AG04449 (cell line): ENCODE measurements around the gene ENOX1.

ENCODE experiments used
- CTCF ChIA-PET: fragments of 350-600 bp; formaldehyde crosslinking; extraction: SDS; loops from one replicate; lab custom pipeline; 2021; ENCODE audit warnings: antibody characterized with exemption; lab: Yijun Ruan, JAX
- POLR2A ChIA-PET: fragments of 400-600, 350-600 bp; formaldehyde crosslinking; extraction: SDS; loops from one replicate; lab custom pipeline; 2020; ENCODE audit warnings: antibody characterized with exemption, inconsistent platforms; lab: Yijun Ruan, JAX
- DNase-seq: peaks from one replicate; pipeline ENCODE4 v3.0.0-alpha.2; 2010; ENCODE audit warnings: low read depth, low spot score
- H3K4me3 ChIP-seq: 2 replicates; pipeline ENCODE4 v1.5.1; 2011; ENCODE audit warnings: low read depth, mild to moderate bottlenecking, control low read depth, low read length
- CTCF ChIP-seq: IDR thresholded peaks from one replicate; pipeline ENCODE4 v1.5.1; 2011; ENCODE audit warnings: mild to moderate bottlenecking, moderate library complexity, low read length, control low read depth, inconsistent platforms; ENCODE audit not compliant: insufficient read depth; ENCODE audit errors: missing control alignments

The ENOX1 gene

GRCh38 chr13:43346427-43346826, 440.3 kb downstream of the ENOX1 start:
- POLR2A ChIA-PET = no interaction called here
- no peak for TF ChIP-seq CTCF
- DNase-seq = no peak
- H3K4me3 ChIP-seq = no peak overlapping the region
- CTCF ChIA-PET = no interaction called here

GRCh38 chr13:43343645-43344044, 443.1 kb downstream of the ENOX1 start:
- H3K4me3 ChIP-seq = no peak overlapping the region
- POLR2A ChIA-PET = no interaction called here
- no peak for TF ChIP-seq CTCF
- DNase-seq = no peak
- CTCF ChIA-PET = interaction anchor here (1.0 kb wide), 1 partner anchor 9 kb away, joined by 3 read pairs; no protein-coding TSS in a partner anchor

GRCh38 chr13:43339805-43340550, 446.8 kb downstream of the ENOX1 start:
- no peak for TF ChIP-seq CTCF
- no peak for DNase-seq
- ChIA-PET CTCF (no interaction called here), POLR2A (no interaction called here)
- no peak overlapping the region for H3K4me3 ChIP-seq

GRCh38 chr13:43339145-43339804, 447.5 kb downstream of the ENOX1 start:
- ChIA-PET CTCF (no interaction called here), POLR2A (no interaction called here)
- H3K4me3 ChIP-seq = no peak overlapping the region
- TF ChIP-seq CTCF = no peak
- no peak for DNase-seq

GRCh38 chr13:43335764-43336163, 451.0 kb downstream of the ENOX1 start:
- no peak for TF ChIP-seq CTCF
- ChIA-PET POLR2A (no interaction called here), CTCF (no interaction called here)
- no peak overlapping the region for H3K4me3 ChIP-seq
- no peak for DNase-seq

- no peak overlapping the region for H3K4me3 ChIP-seq
- ChIA-PET CTCF (no interaction called here), POLR2A (no interaction called here)
- no peak for DNase-seq
- TF ChIP-seq CTCF = no peak
Measured at GRCh38 chr13:43333176-43333575, 453.6 kb downstream of the ENOX1 start.
